ENCODE data around the gene C4BPB.

DNA sequence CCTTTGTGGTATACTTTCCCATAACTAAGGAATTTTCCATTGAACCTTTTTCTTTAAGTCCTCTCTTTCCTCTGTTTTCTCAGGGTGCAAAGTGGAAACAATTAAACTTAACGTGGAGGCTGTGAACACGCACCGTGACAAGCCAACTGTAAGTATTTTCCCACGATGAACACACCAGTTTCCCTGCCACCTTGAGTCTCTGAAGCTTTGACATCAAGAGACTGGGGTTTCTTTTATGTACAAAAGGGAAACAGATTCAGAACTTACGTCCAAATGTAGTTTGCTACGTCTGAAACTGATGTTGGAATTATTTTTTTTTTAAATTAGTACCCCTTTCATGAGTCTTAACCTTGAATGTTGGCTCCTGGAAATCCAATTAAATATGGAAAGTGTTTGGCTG, 17.2 kb upstream of the C4BPB start:
- TF ChIP-seq POLR2AphosphoS5 (IDR thresholded peaks at IDR 0.05), result no peak
- TF ChIP-seq, protein P1, sequence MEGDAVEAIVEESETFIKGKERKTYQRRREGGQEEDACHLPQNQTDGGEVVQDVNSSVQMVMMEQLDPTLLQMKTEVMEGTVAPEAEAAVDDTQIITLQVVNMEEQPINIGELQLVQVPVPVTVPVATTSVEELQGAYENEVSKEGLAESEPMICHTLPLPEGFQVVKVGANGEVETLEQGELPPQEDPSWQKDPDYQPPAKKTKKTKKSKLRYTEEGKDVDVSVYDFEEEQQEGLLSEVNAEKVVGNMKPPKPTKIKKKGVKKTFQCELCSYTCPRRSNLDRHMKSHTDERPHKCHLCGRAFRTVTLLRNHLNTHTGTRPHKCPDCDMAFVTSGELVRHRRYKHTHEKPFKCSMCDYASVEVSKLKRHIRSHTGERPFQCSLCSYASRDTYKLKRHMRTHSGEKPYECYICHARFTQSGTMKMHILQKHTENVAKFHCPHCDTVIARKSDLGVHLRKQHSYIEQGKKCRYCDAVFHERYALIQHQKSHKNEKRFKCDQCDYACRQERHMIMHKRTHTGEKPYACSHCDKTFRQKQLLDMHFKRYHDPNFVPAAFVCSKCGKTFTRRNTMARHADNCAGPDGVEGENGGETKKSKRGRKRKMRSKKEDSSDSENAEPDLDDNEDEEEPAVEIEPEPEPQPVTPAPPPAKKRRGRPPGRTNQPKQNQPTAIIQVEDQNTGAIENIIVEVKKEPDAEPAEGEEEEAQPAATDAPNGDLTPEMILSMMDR (IDR thresholded peaks at IDR 0.05), result no peak
